ENCODE measurements around the gene MYOCD.
"Not testable (repeated sequence)": the region's sequence is repeated elsewhere in the genome, so short reads cannot be mapped to it uniquely, and the experiment has no call there.

Gene MYOCD

GRCh38 chr17:12665263-12666210, at the start of gene MYOCD:
Gene MYOCD (plus strand): TSS chr17:12665890. CDS start chr17:12666189, 299 bp downstream.
- DNase-seq (ENCODE audit: low read depth), result no peak

GRCh38 chr17:12616161-12616560, 49.5 kb upstream of the MYOCD start:
- DNase-seq (ENCODE audit: low read depth), result no peak

GRCh38 chr17:12618557-12618956, 47.1 kb upstream of the MYOCD start:
- no peak for DNase-seq (ENCODE audit: low read depth)

GRCh38 chr17:12619459-12620199, 46.1 kb upstream of the MYOCD start:
- DNase-seq (ENCODE audit: low read depth), result no peak

- no peak for DNase-seq (ENCODE audit: low read depth)
Measured at GRCh38 chr17:12620200-12620720, 45.4 kb upstream of the MYOCD start.

GRCh38 chr17:12622726-12623125, 43.0 kb upstream of the MYOCD start:
- no peak for DNase-seq (ENCODE audit: low read depth)

GRCh38 chr17:12623220-12623848, 42.4 kb upstream of the MYOCD start:
- DNase-seq (ENCODE audit: low read depth), result no peak

GRCh38 chr17:12624211-12624610, 41.5 kb upstream of the MYOCD start:
- no peak for DNase-seq (ENCODE audit: low read depth)

GRCh38 chr17:12625092-12625491, 40.6 kb upstream of the MYOCD start:
- DNase-seq (ENCODE audit: low read depth), result no peak

- no peak for DNase-seq (ENCODE audit: low read depth)
Measured at GRCh38 chr17:12627177-12627629, 38.5 kb upstream of the MYOCD start.

GRCh38 chr17:12627781-12628451, 37.8 kb upstream of the MYOCD start:
- DNase-seq (ENCODE audit: low read depth), result no peak

- DNase-seq (ENCODE audit: low read depth), result no peak
Measured at GRCh38 chr17:12631076-12631475, 34.6 kb upstream of the MYOCD start.

- no peak for DNase-seq (ENCODE audit: low read depth)
Measured at GRCh38 chr17:12632785-12633184, 32.9 kb upstream of the MYOCD start.

GRCh38 chr17:12634789-12635414, 30.8 kb upstream of the MYOCD start:
- no peak for DNase-seq (ENCODE audit: low read depth)

GRCh38 chr17:12635996-12636395, 29.7 kb upstream of the MYOCD start:
- not testable (repeated sequence) for DNase-seq (ENCODE audit: low read depth)

GRCh38 chr17:12637015-12637414, 28.7 kb upstream of the MYOCD start:
- no peak for DNase-seq (ENCODE audit: low read depth)

GRCh38 chr17:12637745-12638651, 27.7 kb upstream of the MYOCD start:
- DNase-seq (ENCODE audit: low read depth), result no peak

GRCh38 chr17:12640364-12640763, 25.3 kb upstream of the MYOCD start:
- no peak for DNase-seq (ENCODE audit: low read depth)

- no peak for DNase-seq (ENCODE audit: low read depth)
Measured at GRCh38 chr17:12641084-12641483, 24.6 kb upstream of the MYOCD start.

GRCh38 chr17:12642034-12642433, 23.7 kb upstream of the MYOCD start:
- no peak for DNase-seq (ENCODE audit: low read depth)
